ENCODE results near the gene PROC. TPM values are rescaled to one million over a fixed set of nuclear protein-coding genes. Genes with fewer than 3 reads are reported as not detected.

PROC gene
- total RNA-seq: not detected in 2 replicates

GRCh38 chr2:127418300-127419111 is at the start of gene PROC:
Gene PROC, plus strand, starts transcription at chr2:127418427. Its CDS starts 1,516 bp downstream, at chr2:127419943.

DNA sequence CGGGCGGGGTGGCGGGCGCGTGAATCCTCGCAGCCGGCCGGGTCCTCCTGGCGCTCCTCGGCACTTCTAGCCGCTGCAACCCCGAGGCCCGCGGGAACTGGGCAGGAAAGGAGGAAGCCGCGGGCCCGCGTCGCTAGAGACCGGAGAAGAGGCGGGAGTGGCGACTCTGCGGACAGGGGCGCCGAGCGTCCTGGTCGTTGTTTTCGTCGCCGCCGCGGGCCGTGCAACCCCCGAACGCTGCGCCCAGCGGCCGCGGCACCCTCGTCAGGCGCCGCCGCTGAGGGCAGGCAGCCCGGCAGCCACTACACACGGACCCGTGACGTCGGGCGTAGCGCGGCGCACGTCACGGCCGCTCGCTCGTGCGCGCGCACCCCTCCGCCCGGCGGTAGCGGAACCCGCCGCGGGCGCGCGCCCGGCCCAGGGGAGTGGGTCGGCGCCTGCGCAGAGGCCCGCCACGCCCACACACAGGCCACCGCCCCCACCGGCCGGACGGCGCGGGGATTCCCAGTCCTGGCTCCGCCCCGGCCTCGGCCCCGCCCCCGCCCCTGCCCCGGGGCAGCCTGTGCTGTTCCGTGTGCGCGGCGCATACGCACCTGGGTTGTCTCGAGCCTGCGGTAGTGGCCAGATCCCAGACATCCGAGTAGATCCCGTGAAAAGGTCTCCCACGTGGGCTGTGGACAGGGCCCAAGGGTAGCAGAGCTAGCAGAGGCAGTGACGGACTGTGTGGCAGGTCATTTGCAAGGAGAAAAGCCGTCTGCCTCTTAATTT is 30.4 kb upstream of the PROC start, which contains the start of gene MAP3K2:
TSS of gene MAP3K2 (minus strand) at position 321 of the 768 bp plus-strand sequence. CDS start 44,846 bp downstream, outside the sequence.

Other genes with a start within 250 kb of the PROC start
- 0.36 TPM in 1 of 2 replicates, not detected in the other for gene CYP27C1, start 198.1 kb upstream of the PROC start, total RNA-seq
- gene ERCC3, start 124.3 kb upstream of the PROC start, total RNA-seq: 17.1 and 18.8 TPM in 2 replicates
- gene MAP3K2, start 30.5 kb upstream of the PROC start, total RNA-seq: 14.1 and 38.4 TPM in 2 replicates
- gene IWS1, start 108.1 kb downstream of the PROC start, total RNA-seq: 19.6 and 20.9 TPM in 2 replicates
- gene MYO7B, start 117.3 kb downstream of the PROC start, total RNA-seq: 0.18 TPM in 1 of 2 replicates, not detected in the other
- gene GPR17, start 227.7 kb downstream of the PROC start, total RNA-seq: not detected in 2 replicates

All from cardiac atrium fibroblast (primary cell).